ENCODE results near the gene MAN1B1.
"Not testable (repeated sequence)": the region's sequence is repeated elsewhere in the genome, so short reads cannot be mapped to it uniquely, and the experiment has no call there.

MAN1B1 gene

GRCh38 chr9:137112564-137113384 is 26.0 kb downstream of the MAN1B1 start:
- no peak for DNase-seq

DNA sequence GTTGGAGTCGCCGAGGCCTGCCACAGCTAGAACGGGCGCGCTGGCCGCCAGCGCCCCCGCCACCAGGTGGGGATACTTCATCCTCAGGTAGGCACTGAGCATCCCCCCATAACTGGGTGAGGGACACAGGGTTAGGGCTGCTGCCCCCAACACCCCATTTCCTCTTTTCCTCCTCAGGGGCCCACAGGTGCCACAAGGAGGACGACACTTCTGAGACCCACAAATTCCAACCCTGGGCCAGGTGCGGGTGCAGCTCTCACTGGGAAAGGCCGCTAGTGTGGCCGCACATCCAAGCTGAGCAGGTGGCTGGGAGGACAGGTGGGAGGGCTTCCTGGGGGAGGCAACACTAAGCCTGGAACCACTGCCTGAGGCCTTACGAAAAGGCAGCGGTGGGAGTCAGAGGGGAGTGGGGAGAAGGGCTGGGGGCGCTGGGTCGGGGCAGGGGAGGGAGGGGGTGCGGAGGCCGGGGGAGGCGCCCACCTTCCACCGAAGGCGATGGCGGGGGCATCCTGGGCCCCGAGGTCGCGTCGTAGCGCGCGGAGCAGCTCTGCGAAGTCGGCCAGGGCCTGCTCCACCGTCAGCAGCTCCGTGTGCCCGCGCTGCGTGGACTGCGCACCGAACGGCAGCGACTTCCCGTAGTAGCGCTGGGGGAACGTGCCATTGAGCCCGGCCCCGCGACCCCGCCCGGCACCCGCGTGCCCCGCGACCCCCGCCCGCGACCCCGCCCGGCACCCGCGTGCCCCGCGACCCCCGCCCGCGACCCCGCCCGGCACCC is 26.8 kb downstream of the MAN1B1 start:
- DNase-seq = no peak

DNA sequence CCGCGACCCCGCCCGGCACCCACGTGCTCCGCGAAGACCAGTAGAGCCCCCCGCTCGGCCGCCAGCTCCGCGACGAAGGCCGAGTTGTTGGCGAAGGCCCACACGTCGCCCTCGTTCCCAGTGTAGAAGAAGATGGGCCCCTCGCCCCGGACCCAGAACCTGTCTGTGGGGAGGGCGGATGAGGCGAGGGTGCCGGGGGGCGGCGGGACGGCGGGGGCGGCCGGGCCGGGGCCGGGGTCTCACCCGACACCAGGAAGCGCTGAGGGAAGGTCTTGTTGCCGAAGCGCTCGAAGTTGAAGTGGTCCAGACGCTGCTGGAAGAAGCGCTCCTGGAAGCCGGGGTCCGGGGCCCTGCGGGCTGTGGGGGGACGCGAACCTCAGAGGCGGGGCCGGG is 27.4 kb downstream of the MAN1B1 start:
- no peak for DNase-seq

- peak; percentile 39 for DNase-seq
These were observed 28.0 kb downstream of the MAN1B1 start, which contains the start of gene DPP7 for GRCh38 chr9:137114613-137115393. DPP7 (minus strand) TSS chr9:137114733; CDS start chr9:137114713, 20 bp downstream.

- no peak for DNase-seq
These were observed 28.7 kb downstream of the MAN1B1 start for GRCh38 chr9:137115394-137116026.

- DNase-seq = no peak
These were observed 29.3 kb downstream of the MAN1B1 start for GRCh38 chr9:137116027-137116507.

DNA sequence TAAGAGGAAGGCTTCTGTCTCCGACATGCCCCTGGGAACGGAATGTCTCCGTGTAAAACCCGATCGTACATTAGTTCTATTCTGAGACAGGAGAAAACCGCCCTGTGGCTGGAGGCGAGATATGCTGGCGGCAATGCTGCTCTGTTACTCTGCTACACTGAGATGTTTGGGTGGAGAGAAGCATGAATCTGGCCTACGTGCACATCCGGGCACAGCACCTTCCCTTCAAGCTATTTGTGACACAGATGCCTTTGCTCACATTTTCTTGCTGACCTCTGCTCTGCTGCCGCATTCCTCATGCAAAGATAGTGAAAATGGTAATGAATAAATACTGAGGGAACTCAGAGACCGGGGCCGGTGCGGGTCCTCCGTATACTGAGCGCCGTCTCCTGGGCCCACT is 29.9 kb downstream of the MAN1B1 start:
- DNase-seq = no peak

DNA sequence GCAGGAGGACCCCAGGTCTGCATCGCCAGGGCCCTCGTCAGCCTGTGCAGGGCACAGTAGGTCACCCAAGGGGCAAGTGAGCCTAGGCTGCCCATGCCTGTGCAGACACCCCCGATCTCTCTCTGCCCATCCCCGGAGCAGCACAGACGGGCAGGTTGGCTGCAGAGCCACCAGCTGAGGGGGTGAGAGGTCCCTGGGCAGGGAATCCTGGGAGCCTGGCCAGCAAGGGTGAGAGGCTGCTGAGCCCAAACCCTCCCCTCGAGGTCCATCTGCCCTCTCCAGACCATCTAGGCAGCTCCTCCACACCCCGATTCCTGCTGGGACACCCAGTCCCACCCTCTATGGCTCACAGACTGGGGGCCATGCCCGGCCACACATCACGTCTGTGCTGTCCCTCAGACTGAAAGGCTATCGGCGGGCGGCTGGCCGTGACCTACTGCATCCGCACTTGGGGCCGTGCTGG is 30.5 kb downstream of the MAN1B1 start:
- DNase-seq = no peak

- DNase-seq = not testable (repeated sequence)
These were observed 31.4 kb downstream of the MAN1B1 start for GRCh38 chr9:137118092-137118603.

DNA sequence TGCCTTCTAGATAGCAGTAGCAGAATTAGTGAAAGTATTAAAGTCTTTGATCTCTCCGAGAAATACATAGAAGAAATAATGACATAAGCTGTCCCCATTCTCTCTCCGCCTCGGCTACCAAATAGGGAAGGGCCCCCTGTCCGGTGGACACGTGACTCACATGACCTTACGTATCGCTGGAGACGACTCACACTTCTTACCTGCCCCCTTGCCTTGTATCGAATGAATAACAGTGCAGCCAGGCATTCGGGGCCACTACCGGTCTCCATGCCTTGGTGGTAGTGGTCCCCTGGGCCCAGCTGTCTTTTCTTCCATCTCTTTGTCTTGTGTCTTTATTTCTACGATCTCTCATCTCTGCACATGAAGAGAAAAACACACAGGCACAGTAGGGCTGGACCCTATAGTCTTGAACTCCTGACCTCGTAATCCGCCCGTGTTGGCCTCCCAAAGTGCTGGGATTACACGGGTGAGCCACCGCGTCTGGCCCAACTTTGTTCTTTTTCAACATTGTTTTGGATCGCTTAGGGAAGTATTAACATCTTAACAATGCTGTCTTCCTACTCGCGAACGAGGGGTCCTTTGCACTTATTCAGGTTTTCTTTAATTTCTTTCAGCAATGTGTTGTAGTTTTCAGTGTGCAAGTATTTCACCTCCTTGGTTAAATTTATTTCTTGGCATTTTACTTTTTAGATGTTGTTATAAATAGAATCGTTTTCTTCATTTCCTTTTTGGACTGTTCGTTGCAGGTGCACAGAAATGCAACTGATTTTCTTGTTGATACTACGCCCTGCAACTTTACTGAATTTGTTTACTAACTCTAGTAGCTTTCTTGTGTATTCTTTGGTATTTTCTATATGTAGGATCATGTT is 35.4 kb downstream of the MAN1B1 start:
- not testable (repeated sequence) for DNase-seq

DNA sequence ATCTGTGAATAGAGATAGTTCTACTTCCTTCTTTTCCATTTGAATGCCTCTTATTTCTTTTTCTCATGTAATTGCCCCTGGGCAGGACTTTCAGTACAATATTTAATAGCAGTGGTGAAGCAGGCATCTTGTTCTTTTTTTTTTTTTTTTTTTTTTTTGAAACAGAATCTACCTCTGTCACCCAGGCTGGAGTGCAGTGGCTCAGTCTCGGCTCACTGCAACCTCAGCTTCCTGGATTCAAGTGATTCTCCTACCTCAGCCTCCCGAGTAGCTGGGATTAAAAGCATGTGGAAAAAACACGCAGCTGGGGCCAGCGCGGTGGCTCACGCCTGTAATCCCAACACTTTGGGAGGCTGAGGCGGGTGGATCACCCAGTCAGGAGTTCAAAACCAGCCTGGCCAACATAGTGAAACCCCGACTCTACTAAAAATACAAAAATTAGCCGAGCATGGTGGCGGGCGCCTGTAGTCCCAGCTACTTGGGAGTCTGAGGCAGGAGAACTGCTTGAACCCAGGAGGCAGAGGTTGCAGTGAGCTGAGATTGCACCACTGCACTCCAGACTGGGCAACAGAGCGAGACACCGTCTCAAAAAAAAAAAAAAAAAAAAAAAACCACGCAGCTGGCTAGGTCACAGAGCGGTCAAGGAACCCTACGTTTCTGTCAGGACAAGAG is 36.1 kb downstream of the MAN1B1 start:
- not testable (repeated sequence) for DNase-seq

- no peak for DNase-seq
These were observed 36.7 kb downstream of the MAN1B1 start for GRCh38 chr9:137123468-137123837.

DNA sequence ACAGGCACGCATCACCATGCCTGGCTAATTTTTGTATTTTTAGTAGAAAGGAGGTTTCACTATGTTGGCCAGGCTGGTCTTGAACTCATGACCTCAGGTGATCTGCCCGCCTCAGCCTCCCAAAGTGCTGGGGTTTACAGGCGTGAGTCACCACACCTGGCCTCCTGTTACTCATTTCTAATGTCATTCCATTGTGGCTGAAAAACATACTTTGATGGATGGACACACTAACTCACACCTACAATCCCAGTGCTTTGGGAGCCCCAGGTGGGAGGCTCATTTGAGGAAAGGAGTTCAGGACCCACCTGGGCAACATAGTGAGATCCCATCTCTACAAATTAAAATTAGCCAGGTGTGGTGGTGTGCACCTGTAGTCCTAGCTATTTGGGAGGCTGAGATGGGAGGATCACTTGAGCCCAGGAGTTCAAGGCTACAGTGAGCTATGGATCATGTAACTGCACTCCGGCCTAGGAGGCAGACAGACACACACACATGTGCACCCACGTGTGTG is 37.2 kb downstream of the MAN1B1 start:
- DNase-seq = not testable (repeated sequence)

- no peak for DNase-seq
These were observed 40.0 kb downstream of the MAN1B1 start for GRCh38 chr9:137126786-137127185.

DNA sequence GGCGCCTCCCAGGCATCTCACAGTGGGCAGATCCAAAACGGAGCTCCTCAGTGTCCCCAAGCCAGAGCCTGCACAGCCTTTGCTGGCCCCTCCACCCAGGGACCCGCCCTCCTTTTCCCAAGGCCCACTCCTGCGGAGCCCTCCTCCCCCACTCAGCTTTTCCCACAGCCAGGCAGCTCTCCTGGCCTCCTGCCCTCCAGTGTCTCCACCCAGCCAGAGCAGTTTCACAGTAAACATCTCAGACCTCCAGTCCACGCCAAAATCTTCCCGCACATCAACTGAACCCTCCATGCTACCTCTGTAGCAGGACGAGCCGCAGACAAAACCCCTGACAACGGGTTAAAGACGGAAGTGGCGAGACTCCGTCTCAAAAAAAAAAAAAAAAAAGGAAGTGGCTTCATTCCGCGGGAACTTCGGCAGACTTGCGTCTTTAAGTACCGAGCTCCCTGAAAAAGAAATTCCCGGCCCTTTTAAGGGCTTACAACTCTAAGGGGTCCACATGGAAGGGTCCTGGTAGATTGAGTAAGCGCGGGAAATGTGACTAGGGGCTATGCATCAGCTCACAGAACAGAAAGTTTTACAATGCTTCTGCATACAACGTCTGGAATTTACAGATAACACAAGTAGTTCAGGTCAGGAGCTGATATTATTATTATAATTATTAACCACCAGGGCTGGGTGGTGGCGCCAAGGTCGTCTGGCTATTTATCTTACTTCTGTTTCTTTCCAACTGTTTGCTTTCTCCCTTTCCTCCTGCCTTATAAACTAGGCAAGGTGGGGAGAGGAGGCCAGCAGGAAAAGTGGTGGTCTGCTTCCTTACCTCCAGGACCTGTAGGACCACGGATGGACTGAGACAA is 40.7 kb downstream of the MAN1B1 start:
- DNase-seq = peak; percentile 59

GRCh38 chr9:137128158-137128861 is 41.5 kb downstream of the MAN1B1 start:
- peak; percentile 29 for DNase-seq

GRCh38 chr9:137128862-137129455 is 42.2 kb downstream of the MAN1B1 start:
- no peak for DNase-seq

DNA sequence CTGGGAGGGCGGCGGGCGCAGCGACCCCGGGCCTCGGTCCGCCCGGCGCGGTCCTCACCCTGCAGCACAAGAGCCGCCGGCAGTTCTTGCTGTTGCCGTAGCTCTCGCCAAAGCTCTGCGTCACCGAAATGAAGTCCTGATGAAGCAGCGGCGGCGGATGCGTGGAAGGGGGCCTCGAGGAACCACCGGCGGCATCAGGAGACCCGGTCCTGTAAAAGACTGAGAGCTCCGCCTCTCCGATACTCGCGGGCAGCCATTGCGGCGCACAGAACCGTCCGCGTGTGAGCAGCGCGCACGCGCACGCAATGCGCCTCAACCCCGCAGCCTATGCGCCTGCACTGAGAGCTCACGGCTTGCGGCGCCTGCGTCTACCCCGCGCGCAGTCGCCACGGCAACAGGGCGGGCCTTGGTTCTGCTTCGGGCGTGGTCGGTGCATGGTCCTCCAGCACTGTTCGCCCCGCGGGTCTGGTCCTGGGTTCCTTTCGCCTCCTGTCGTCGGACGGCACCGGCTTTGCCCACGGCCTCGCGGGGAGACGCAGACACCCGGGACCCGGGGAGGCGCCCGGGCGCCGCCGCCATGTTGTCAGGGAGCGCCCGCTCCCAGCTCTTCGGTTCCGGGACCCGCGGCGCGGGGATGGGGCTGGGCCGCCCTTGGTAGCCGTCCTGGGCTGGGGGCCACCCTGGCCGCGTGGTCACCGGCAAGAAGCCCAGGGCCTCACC is 42.8 kb downstream of the MAN1B1 start:
- peak; percentile 83 for DNase-seq

Data from KG1 (cell line).